GM20000 (cell line): ENCODE data around the gene SF3B6.

ENCODE experiments used
- DNase-seq: peaks from one replicate; pipeline ENCODE4 v3.0.0; 2012; ENCODE audit warnings: low spot score
- TF ChIP-seq, protein P1 (sequence below): IDR thresholded peaks from 2 replicates; pipeline ENCODE4 v1.5.1; 2012; ENCODE audit warnings: mild to moderate bottlenecking, control low read depth; ENCODE audit errors: extremely low read depth, missing control alignments

Gene SF3B6

DNA sequence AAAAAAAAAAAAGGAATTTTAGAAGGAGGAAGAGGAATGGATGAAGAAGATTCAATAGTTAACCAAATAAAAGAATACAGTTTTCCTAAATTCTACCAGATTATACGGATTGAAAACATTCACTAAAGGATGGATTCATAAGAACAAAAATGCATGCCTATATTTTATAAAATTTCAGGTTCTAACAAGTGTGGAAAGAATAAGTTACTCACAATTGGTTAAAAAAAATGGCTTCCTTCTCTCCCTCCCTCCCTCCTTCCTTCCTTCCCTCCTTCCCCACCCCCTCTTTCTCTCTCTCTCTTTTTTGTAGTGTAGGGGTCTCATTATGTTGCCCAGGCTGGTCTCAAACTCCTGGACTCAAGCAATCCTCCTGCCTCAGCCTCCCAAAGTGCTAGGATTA lies 10.1 kb upstream of the SF3B6 start:
- TF ChIP-seq, protein P1, sequence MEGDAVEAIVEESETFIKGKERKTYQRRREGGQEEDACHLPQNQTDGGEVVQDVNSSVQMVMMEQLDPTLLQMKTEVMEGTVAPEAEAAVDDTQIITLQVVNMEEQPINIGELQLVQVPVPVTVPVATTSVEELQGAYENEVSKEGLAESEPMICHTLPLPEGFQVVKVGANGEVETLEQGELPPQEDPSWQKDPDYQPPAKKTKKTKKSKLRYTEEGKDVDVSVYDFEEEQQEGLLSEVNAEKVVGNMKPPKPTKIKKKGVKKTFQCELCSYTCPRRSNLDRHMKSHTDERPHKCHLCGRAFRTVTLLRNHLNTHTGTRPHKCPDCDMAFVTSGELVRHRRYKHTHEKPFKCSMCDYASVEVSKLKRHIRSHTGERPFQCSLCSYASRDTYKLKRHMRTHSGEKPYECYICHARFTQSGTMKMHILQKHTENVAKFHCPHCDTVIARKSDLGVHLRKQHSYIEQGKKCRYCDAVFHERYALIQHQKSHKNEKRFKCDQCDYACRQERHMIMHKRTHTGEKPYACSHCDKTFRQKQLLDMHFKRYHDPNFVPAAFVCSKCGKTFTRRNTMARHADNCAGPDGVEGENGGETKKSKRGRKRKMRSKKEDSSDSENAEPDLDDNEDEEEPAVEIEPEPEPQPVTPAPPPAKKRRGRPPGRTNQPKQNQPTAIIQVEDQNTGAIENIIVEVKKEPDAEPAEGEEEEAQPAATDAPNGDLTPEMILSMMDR: no peak
- DNase-seq: no peak

DNA sequence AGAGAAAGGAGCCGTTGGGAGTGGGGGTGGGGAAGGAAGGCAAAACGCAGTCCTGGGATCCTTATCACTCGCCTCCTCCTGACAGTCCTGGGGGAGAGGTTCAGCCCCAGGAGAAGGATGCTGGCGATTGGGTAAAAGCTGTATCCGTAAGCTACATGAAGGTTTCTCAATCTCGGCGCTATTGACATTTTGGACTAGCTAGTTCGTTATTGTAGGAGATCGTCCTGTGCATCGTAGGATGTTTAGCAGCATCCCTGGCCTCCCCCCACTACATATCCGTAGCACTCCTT lies 9.0 kb upstream of the SF3B6 start:
- TF ChIP-seq, protein P1: no peak

DNA sequence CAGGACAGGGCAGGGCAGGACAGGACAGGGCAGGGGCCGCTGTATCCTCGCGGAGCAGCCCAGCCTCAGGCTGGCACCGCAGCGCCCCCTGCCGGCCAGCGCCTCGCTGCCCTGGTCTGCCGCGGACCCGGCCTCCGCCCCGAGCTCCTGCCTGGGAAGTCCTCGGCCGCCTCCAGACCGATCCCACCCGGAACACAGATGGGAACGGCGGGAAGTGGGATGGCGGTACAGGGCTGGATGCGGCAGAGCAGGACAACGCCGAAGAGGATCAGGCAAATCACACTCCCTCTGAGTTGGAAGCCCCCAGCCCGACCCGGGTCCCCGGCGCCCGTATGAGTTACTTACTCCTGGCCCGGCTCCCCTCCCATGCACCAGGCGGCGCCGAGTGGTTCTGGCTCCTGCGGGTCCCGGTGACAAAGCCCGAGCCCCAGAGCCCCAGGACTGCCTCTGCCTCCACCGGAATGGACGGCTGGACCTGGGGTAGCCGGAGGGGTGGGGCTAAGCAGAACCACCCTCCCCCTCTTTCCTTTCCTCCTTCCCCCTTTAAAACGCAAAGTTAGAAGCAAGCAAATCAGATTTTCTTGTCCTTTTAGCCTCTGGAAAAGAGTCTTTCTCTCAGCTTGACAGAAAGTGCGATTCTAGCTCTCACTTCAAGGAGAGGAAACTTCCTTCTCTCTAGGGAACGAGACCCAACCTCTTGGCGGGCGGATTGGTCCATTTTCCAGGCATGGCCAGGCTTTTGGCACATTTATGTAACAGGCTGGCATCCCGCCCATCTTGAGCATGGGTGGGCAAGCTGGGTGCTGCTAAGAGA lies 8.5 kb upstream of the SF3B6 start, which contains the start of gene TP53I3:
TSS of gene TP53I3 (minus strand) at position 449 of the 814 bp plus-strand sequence. CDS start 508 bp downstream, outside the sequence.
- TF ChIP-seq, protein P1: peak; percentile 98

More for the DNA sequence above, 9.0 kb upstream of the SF3B6 start:
- DNase-seq: no peak

DNA sequence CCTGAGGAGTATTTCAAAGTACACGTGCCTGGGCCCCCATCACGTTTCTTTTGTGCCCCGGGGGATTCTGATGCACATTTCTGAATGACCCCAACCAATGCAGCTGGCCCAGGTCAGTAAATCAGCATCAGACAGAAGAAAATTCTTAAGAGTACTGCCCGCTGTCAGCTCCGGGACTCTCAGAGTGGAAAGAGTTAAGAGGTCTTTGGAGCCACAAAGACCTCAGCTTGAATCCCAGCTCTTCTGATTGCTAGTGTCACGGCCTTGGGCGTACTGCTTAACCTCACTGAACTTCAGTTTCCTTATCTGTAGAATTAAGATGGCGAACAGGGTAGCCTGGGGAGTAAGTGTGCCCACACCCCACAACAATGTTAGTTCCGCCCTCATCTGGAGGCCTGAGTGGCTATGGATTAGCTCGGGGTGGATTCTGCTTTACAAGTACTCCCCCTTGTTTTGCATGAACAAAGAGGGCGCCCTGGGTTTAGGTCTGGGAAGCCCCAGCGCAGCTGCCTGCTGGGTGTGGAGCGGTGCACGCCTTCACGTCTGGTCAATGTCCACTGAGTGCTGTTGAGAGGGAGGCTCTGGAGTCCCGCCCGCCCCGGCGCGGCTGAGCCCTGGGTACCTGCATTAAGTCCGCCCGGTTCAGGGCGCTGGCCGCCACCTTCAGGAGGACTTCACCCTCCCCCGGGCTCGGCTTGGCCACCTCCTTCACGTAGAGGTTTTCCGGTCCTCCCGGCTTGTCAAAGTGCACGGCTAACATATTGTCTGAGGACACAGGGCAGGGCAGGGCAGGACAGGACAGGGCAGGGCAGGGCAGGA lies 7.7 kb upstream of the SF3B6 start:
- TF ChIP-seq, protein P1: no peak
- DNase-seq: peak; percentile 87

More for the DNA sequence above, 8.5 kb upstream of the SF3B6 start, which contains the start of gene TP53I3:
- peak; percentile 88 for DNase-seq

DNA sequence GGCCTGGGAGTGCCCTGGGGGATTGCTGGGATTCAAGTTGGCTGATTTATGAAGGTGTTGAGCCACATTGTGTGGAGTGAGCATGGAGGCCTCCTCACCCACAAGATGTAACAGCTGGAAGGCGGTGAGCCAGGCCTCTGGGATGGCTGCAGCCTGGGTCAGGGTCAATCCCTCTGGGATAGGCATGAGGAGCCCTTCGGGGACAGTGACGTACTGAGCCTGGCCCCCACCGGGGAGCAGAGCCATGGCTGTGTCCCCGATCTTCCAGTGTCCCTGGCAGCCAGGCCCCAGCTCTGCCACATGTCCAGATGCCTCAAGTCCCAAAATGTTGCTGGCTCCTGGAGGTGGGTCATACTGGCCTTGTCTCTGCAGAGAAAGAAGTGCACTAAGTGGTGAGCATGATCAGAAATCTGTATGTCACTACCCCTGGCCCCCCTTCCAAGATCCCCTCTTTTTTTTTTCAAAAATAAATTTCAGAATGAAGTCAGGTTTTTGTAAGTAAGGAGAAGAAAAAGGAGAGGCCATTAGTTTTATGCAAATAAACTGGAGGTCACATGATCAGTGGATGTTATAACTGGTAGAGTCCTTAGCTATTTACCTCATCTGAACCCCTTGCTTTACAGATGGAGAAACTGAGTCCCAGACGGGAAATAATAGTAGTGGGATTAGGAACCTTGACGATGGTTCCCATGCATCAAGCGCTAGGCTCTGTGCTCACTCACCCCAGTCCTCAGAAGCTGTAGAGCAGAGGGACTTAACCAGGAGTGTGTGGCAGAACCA lies 6.9 kb upstream of the SF3B6 start:
- TF ChIP-seq, protein P1: no peak

DNA sequence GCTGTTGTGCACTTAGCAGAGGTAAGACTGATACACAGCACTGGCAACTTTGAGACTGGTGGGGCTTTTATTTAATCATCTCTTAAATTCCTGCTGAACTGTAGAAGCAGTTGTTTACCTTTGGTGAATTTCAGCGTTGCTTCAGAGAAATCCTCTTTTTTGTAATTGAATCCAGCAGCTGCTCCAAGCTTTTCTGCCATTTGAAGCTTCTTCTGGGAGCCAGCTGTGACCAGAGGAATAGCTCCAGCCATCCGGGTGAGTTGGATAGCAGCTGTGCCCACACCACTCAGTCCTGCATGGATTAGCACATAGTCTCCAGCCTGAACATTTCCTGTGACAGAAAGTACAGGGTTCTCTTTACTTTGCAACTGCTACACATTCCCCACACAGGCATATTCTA lies 4.6 kb upstream of the SF3B6 start:
- TF ChIP-seq, protein P1: no peak
- DNase-seq: no peak

More for the DNA sequence above, 6.9 kb upstream of the SF3B6 start:
- DNase-seq: no peak
